ENCODE measurements around the gene FOXP4.

- TF ChIP-seq EZH2 (IDR thresholded peaks at IDR 0.05; ENCODE audit: insufficient read depth, poor library complexity, severe bottlenecking) (no peak), EZH2phosphoT487 (IDR thresholded peaks at IDR 0.05; ENCODE audit: insufficient read depth, low read depth) (no peak)
These were observed 16.0 kb downstream of the FOXP4 start for GRCh38 chr6:41561931-41562911.
